GM18519 (cell line): ENCODE data around the gene NKAIN2.
"Not testable (repeated sequence)": the region's sequence is repeated elsewhere in the genome, so short reads cannot be mapped to it uniquely, and the experiment has no call there.

Source experiments
- ATAC-seq: cut with Tn5 transposase; IDR thresholded peaks from one replicate; pipeline ENCODE4 v1.9.1; 2021; ENCODE audit warnings: mild to moderate bottlenecking, moderate library complexity; ENCODE audit not compliant: unreplicated experiment, low FRiP score

The NKAIN2 gene

GRCh38 chr6:124539096-124539495, 735.4 kb downstream of the NKAIN2 start:
- no peak for ATAC-seq

GRCh38 chr6:124541573-124541972, 737.9 kb downstream of the NKAIN2 start:
- ATAC-seq: no peak

GRCh38 chr6:124546601-124547000, 742.9 kb downstream of the NKAIN2 start:
- no peak for ATAC-seq

- no peak for ATAC-seq
Measured at GRCh38 chr6:124551711-124552233, 748.1 kb downstream of the NKAIN2 start.

GRCh38 chr6:124557873-124558272, 754.2 kb downstream of the NKAIN2 start:
- no peak for ATAC-seq

GRCh38 chr6:124560078-124560477, 756.4 kb downstream of the NKAIN2 start:
- ATAC-seq: not testable (repeated sequence)

GRCh38 chr6:124560873-124561567, 757.4 kb downstream of the NKAIN2 start:
- no peak for ATAC-seq

- ATAC-seq: no peak
Measured at GRCh38 chr6:124561635-124562130, 758.0 kb downstream of the NKAIN2 start.

- ATAC-seq: not testable (repeated sequence)
Measured at GRCh38 chr6:124564125-124564524, 760.5 kb downstream of the NKAIN2 start.

GRCh38 chr6:124567401-124567800, 763.7 kb downstream of the NKAIN2 start:
- ATAC-seq: no peak

GRCh38 chr6:124573953-124574352, 770.3 kb downstream of the NKAIN2 start:
- ATAC-seq: no peak

- ATAC-seq: no peak
Measured at GRCh38 chr6:124577734-124578281, 774.1 kb downstream of the NKAIN2 start.

GRCh38 chr6:124590001-124590400, 786.3 kb downstream of the NKAIN2 start:
- ATAC-seq: no peak

GRCh38 chr6:124599656-124600055, 796.0 kb downstream of the NKAIN2 start:
- ATAC-seq: no peak

GRCh38 chr6:124604719-124605118, 801.1 kb downstream of the NKAIN2 start:
- ATAC-seq: no peak

GRCh38 chr6:124607119-124607627, 803.5 kb downstream of the NKAIN2 start:
- no peak for ATAC-seq

GRCh38 chr6:124613031-124613430, 809.4 kb downstream of the NKAIN2 start:
- no peak for ATAC-seq

- ATAC-seq: no peak
Measured at GRCh38 chr6:124622351-124622750, 818.7 kb downstream of the NKAIN2 start.

GRCh38 chr6:124633655-124634054, 830.0 kb downstream of the NKAIN2 start:
- ATAC-seq: no peak

GRCh38 chr6:124640432-124640831, 836.8 kb downstream of the NKAIN2 start:
- no peak for ATAC-seq

- no peak for ATAC-seq
Measured at GRCh38 chr6:124655866-124656265, 852.2 kb downstream of the NKAIN2 start.

- ATAC-seq: no peak
Measured at GRCh38 chr6:124658053-124658452, 854.4 kb downstream of the NKAIN2 start.
